A673 (cell line): ENCODE results near the gene PRKAG2. TPM values are rescaled to one million over a fixed set of nuclear protein-coding genes. Genes with fewer than 3 reads are reported as not detected.
A peak's percentile ranks its signal among the peaks of the same experiment; 100 is the strongest.

Source experiments
- BruUV-seq: library from RNA; stranded (reverse); fragments of 400-500 nt; replicated peaks from 2 replicates; lab custom pipeline; 2021; lab: Mats Ljungman, UMichigan
- CTCF ChIA-PET: fragments of 300-600 bp; sonication (Branson Sonifier 250); formaldehyde crosslinking; loops from one replicate; lab custom pipeline; 2022; ENCODE audit warnings: antibody characterized with exemption; lab: Charles Lee
- POLR2A ChIA-PET: fragments of 300-600 bp; sonication (Branson Sonifier 250); formaldehyde crosslinking; loops from one replicate; lab custom pipeline; 2022; ENCODE audit warnings: antibody characterized with exemption; ENCODE audit not compliant: low non-redundant PET; lab: Charles Lee
- DNase-seq: peaks from one replicate; pipeline ENCODE4 v3.0.0-alpha.2; 2015; ENCODE audit warnings: low spot score
- H3K27ac ChIP-seq: fragments of 200-600 bp; sonication (generic); 2 replicates; pipeline ENCODE4 v1.5.1; 2016; ENCODE audit warnings: mixed run types, low read depth, mild to moderate bottlenecking, mixed read lengths, antibody characterized with exemption, low read length; ENCODE audit not compliant: poor library complexity, severe bottlenecking
- H3K27me3 ChIP-seq: fragments of 200-600 bp; sonication (generic); replicated peaks from 2 replicates; pipeline ENCODE4 v1.6.1; 2017; ENCODE audit warnings: mixed run types, low read depth, mild to moderate bottlenecking, mixed read lengths, antibody characterized with exemption, low read length; ENCODE audit not compliant: insufficient read depth, poor library complexity
- H3K36me3 ChIP-seq: fragments of 200-600 bp; sonication (generic); 2 replicates; pipeline ENCODE4 v1.6.1; 2016; ENCODE audit warnings: mixed run types, mild to moderate bottlenecking, mixed read lengths, antibody characterized with exemption, low read length; ENCODE audit not compliant: insufficient read depth, poor library complexity, severe bottlenecking
- H3K4me1 ChIP-seq: fragments of 200-600 bp; sonication (generic); 2 replicates; pipeline ENCODE4 v1.6.1; 2017; ENCODE audit warnings: mixed run types, mild to moderate bottlenecking, mixed read lengths, antibody characterized with exemption, low read length; ENCODE audit not compliant: insufficient read depth, poor library complexity, severe bottlenecking
- H3K4me3 ChIP-seq: fragments of 200-600 bp; sonication (generic); 2 replicates; pipeline ENCODE4 v1.5.1; 2016; ENCODE audit warnings: low read depth, mixed run types, mild to moderate bottlenecking, mixed read lengths, low read length; ENCODE audit not compliant: poor library complexity, severe bottlenecking
- H3K9me3 ChIP-seq: fragments of 200-600 bp; sonication (generic); 2 replicates; pipeline ENCODE4 v1.6.1; 2016; ENCODE audit warnings: mixed run types, low read depth, mild to moderate bottlenecking, mixed read lengths, antibody characterized with exemption, low read length; ENCODE audit not compliant: poor library complexity, severe bottlenecking
- CTCF ChIP-seq: fragments of 300-800, 200-600 bp; sonication (generic); conservative IDR thresholded peaks from 2 replicates; pipeline ENCODE4 v1.5.1; 2017; ENCODE audit warnings: low read depth, mild to moderate bottlenecking, antibody characterized with exemption, low read length, moderate library complexity, mixed read lengths
- EZH2 ChIP-seq: fragments of 200-600 bp; sonication (generic); IDR thresholded peaks from 2 replicates; pipeline ENCODE4 v1.6.1; 2017; ENCODE audit warnings: borderline replicate concordance, low read depth, mild to moderate bottlenecking, mixed read lengths, antibody characterized with exemption, low read length; ENCODE audit not compliant: poor library complexity, severe bottlenecking
- intact Hi-C: fragments of 100-400 bp; cut with micrococcal nuclease; formaldehyde crosslinking; loops from one replicate; pipeline ENCODE4 v1.10.0; 2022; ENCODE audit not compliant: unreplicated experiment
- total RNA-seq: library from RNA; stranded (reverse); gene quantifications from 2 replicates; pipeline ENCODE4 v1.2.3, GENCODE V29; 2021

PRKAG2 gene
- total RNA-seq, 1 experiment from 2014 or later: 11.6 TPM

- H3K27me3 ChIP-seq: no peaks in the 10 kb centered on the region
- H3K9me3 ChIP-seq: no peaks in the 10 kb centered on the region
- intact Hi-C loops: no loop called here
- H3K4me3 ChIP-seq: no peak overlapping the region
- no peak overlapping the region for H3K27ac ChIP-seq
- CTCF ChIA-PET: no interaction called here
- POLR2A ChIA-PET: no interaction called here
- TF ChIP-seq CTCF (no peak), EZH2 (no peak)
- DNase-seq: no peak
- BruUV-seq: no TSS peak
- no peaks in the 10 kb centered on the region for H3K36me3 ChIP-seq
- H3K4me1 ChIP-seq: peaks cover 7% of the 10 kb centered on the region
Observed at GRCh38 chr7:151774951-151775350, 102.0 kb downstream of the PRKAG2 start.

- intact Hi-C loops: no loop called here
- Histone ChIP-seq H3K9me3 (no peaks in the 10 kb centered on the region), H3K4me1 (peaks cover 14% of the 10 kb centered on the region), H3K27ac (no peak overlapping the region), H3K36me3 (no peaks in the 10 kb centered on the region), H3K4me3 (no peak overlapping the region), H3K27me3 (no peaks in the 10 kb centered on the region)
- CTCF ChIA-PET: no interaction called here
- DNase-seq: no peak
- no peak for TF ChIP-seq EZH2
- TF ChIP-seq CTCF: no peak
- no TSS peak for BruUV-seq
- POLR2A ChIA-PET: no interaction called here
Observed at GRCh38 chr7:151773797-151774196, 103.1 kb downstream of the PRKAG2 start.

GRCh38 chr7:151770232-151770631 is 106.7 kb downstream of the PRKAG2 start:
- ChIA-PET CTCF (no interaction called here), POLR2A (no interaction called here)
- Histone ChIP-seq H3K27me3 (no peaks in the 10 kb centered on the region), H3K4me1 (peaks cover 14% of the 10 kb centered on the region), H3K4me3 (no peak overlapping the region), H3K27ac (no peak overlapping the region), H3K36me3 (no peaks in the 10 kb centered on the region), H3K9me3 (no peaks in the 10 kb centered on the region)
- intact Hi-C loops: no loop called here
- TF ChIP-seq EZH2 (no peak), CTCF (no peak)
- BruUV-seq: no TSS peak
- DNase-seq: peak; percentile 17
